ENCODE data around the gene ZC3H12A. TPM values are rescaled to one million over a fixed set of nuclear protein-coding genes. Genes with fewer than 3 reads are reported as not detected.

The ZC3H12A gene
- total and polyA plus RNA-seq, 2 donors (not counting 1 experiment from before 2014, with no cell fraction given), result 73.0 to 170 TPM

- 8% methylated on average over 7 of the region's 10 CpGs for WGBS (ENCODE audit: insufficient coverage)
- Histone ChIP-seq H3K27me3 (replicated peaks in 1 of 4; ENCODE audit: control extremely low read depth in 1 of 4, control insufficient read depth in 3 of 4, insufficient read depth in 4 of 4, low read length in 3 of 4) (no peaks in the 10 kb centered on the region), H3K79me2 (ENCODE audit: control insufficient read depth, insufficient read depth, low read length) (peaks cover 79% of the 10 kb centered on the region), H3K27ac (ENCODE audit: low read length in 2 of 2) (peak overlapping the region; percentile 96 to 97), H2AFZ (ENCODE audit: insufficient read depth, low read depth, low read length, poor library complexity, severe bottlenecking) (no peak overlapping the region), H3K4me1 (ENCODE audit: control insufficient read depth in 2 of 2, insufficient read depth in 2 of 2, low read length in 2 of 2) (peaks cover 39 to 77% of the 10 kb centered on the region in 2 donors), H3K9me3 (ENCODE audit: control extremely low read depth in 1 of 3, control insufficient read depth in 2 of 3, insufficient read depth in 1 of 3, low read length in 2 of 3) (no peaks in the 10 kb centered on the region), H3K4me2 (replicated peaks; ENCODE audit: low read depth, low read length, poor library complexity, severe bottlenecking) (peak overlapping the region; percentile 92), H4K20me1 (ENCODE audit: control insufficient read depth, insufficient read depth, low read length, poor library complexity, severe bottlenecking) (peaks cover 74% of the 10 kb centered on the region), H3K36me3 (replicated peaks in 1 of 2; ENCODE audit: control extremely low read depth in 1 of 2, control insufficient read depth in 1 of 2, extremely low read depth in 1 of 2, insufficient read depth in 2 of 2, low read length in 1 of 2) (peaks cover 0 to 64% of the 10 kb centered on the region in 2 experiments), H3K9ac (ENCODE audit: low read length) (peak overlapping the region; percentile 96), H3K4me3 (ENCODE audit: control extremely low read depth in 1 of 5, extremely low read depth in 1 of 5, insufficient read depth in 1 of 5, low read depth in 2 of 5, low read length in 4 of 5) (peak overlapping the region; percentile 94 to 99 (median 98))
- Mint-ChIP-seq H3K27ac (peak overlapping the region; percentile 98), H3K4me1 (peaks cover 67% of the 10 kb centered on the region), H3K9me3 (ENCODE audit: insufficient read depth) (no peaks in the 10 kb centered on the region), H3K4me3 (peak overlapping the region; percentile 100), H3K27me3 (peaks cover under 1% of the 10 kb centered on the region)
- peak; percentile 57 for ATAC-seq (ENCODE audit: low read depth)
- peak; percentile 96 for DNase-seq
- TF ChIP-seq EZH2 (IDR thresholded peaks at IDR 0.05; ENCODE audit: borderline replicate concordance, insufficient read depth, low read depth, low read length, poor library complexity, severe bottlenecking) (no peak), CTCF (IDR thresholded peaks at IDR 0.05) (no peak)
- POLR2A ChIA-PET, result interaction anchor here (0.5 to 4.3 kb wide), 4 partner anchors 10 to 1086 kb away, joined by 3 to 28 read pairs (median 9); partner anchors contain the start of gene MEAF6
- CTCF ChIA-PET, result interaction anchor here (1.0 to 22.3 kb wide), 5 partner anchors 11 to 204 kb away, joined by 3 to 690 read pairs (median 27); partner anchors contain the start of gene MEAF6
- intact Hi-C loops (cut with micrococcal nuclease), result loop anchor here (5.0 to 10.0 kb wide), 4 partner anchors 120 to 1380 kb away; partner anchors contain the start of genes GNL2, RRAGC and STK40
Observed at GRCh38 chr1:37477198-37477931, 3.0 kb downstream of the ZC3H12A start.
